ENCODE results near the gene MAP3K7CL. TPM values are rescaled to one million over a fixed set of nuclear protein-coding genes. Genes with fewer than 3 reads are reported as not detected.

MAP3K7CL gene
- total RNA-seq, 1 donor from 2014 or later: 67.3 TPM

- no peak overlapping the region for H3K9ac ChIP-seq (ENCODE audit: low read length)
Observed at GRCh38 chr21:29177800-29178199, 47.4 kb downstream of the MAP3K7CL start.

GRCh38 chr21:29178926-29179325 lies 48.5 kb downstream of the MAP3K7CL start:
- no peak overlapping the region for H3K27ac ChIP-seq (ENCODE audit: low read depth, low read length)
- no peaks in the 10 kb centered on the region for H4K20me1 ChIP-seq (ENCODE audit: insufficient read depth, low read length)
- H3K27me3 ChIP-seq (ENCODE audit: insufficient read depth, low read length): no peaks in the 10 kb centered on the region
- FAIRE-seq (no peak), DNase-seq (ENCODE audit: low read depth) (no peak)
- H3K27ac Mint-ChIP-seq (ENCODE audit: unreplicated experiment): no peak overlapping the region
- peaks cover 26% of the 10 kb centered on the region for H3K4me1 ChIP-seq (ENCODE audit: insufficient read depth, low read length)
- H3K27me3 Mint-ChIP-seq (ENCODE audit: low read depth, unreplicated experiment): no peaks in the 10 kb centered on the region
- peaks cover 2% of the 10 kb centered on the region for H3K36me3 ChIP-seq (ENCODE audit: insufficient read depth, low read length)
- TF ChIP-seq, protein P1, sequence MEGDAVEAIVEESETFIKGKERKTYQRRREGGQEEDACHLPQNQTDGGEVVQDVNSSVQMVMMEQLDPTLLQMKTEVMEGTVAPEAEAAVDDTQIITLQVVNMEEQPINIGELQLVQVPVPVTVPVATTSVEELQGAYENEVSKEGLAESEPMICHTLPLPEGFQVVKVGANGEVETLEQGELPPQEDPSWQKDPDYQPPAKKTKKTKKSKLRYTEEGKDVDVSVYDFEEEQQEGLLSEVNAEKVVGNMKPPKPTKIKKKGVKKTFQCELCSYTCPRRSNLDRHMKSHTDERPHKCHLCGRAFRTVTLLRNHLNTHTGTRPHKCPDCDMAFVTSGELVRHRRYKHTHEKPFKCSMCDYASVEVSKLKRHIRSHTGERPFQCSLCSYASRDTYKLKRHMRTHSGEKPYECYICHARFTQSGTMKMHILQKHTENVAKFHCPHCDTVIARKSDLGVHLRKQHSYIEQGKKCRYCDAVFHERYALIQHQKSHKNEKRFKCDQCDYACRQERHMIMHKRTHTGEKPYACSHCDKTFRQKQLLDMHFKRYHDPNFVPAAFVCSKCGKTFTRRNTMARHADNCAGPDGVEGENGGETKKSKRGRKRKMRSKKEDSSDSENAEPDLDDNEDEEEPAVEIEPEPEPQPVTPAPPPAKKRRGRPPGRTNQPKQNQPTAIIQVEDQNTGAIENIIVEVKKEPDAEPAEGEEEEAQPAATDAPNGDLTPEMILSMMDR (IDR thresholded peaks at IDR 0.05; ENCODE audit: insufficient read depth, low read depth, low read length): no peak
- no peak overlapping the region for H3K4me3 ChIP-seq (ENCODE audit: insufficient read depth, low read depth, low read length)
- H3K79me2 ChIP-seq (ENCODE audit: insufficient read depth, low read length): peaks cover 1% of the 10 kb centered on the region
- no peak overlapping the region for H3K9ac ChIP-seq (ENCODE audit: low read length)
- H3K9me3 Mint-ChIP-seq (ENCODE audit: unreplicated experiment): no peaks in the 10 kb centered on the region
- H2AFZ ChIP-seq (ENCODE audit: low read depth, low read length): no peak overlapping the region
- no peaks in the 10 kb centered on the region for H3K9me3 ChIP-seq (ENCODE audit: insufficient read depth, low read depth, low read length)
- H3K4me1 Mint-ChIP-seq (ENCODE audit: low read depth, unreplicated experiment): peaks cover 34% of the 10 kb centered on the region
- H3K4me3 Mint-ChIP-seq (ENCODE audit: unreplicated experiment): no peak overlapping the region
- peaks cover 11% of the 10 kb centered on the region for H3K36me3 Mint-ChIP-seq (ENCODE audit: low read depth, unreplicated experiment)
- no peak overlapping the region for H3K4me2 ChIP-seq (ENCODE audit: low read length)

More at GRCh38 chr21:29177800-29178199, 47.4 kb downstream of the MAP3K7CL start:
- Histone ChIP-seq H4K20me1 (ENCODE audit: insufficient read depth, low read length) (no peaks in the 10 kb centered on the region), H3K36me3 (ENCODE audit: insufficient read depth, low read length) (peaks cover 5% of the 10 kb centered on the region), H3K4me1 (ENCODE audit: insufficient read depth, low read length) (peaks cover 20% of the 10 kb centered on the region), H3K9me3 (ENCODE audit: insufficient read depth, low read depth, low read length) (no peaks in the 10 kb centered on the region), H3K79me2 (ENCODE audit: insufficient read depth, low read length) (no peaks in the 10 kb centered on the region), H3K4me3 (ENCODE audit: insufficient read depth, low read depth, low read length) (no peak overlapping the region), H3K27ac (ENCODE audit: low read depth, low read length) (no peak overlapping the region), H2AFZ (ENCODE audit: low read depth, low read length) (no peak overlapping the region), H3K4me2 (ENCODE audit: low read length) (no peak overlapping the region), H3K27me3 (ENCODE audit: insufficient read depth, low read length) (no peaks in the 10 kb centered on the region)
- no peaks in the 10 kb centered on the region for H3K27me3 Mint-ChIP-seq (ENCODE audit: low read depth, unreplicated experiment)
- TF ChIP-seq, protein P1 (IDR thresholded peaks at IDR 0.05; ENCODE audit: insufficient read depth, low read depth, low read length): no peak
- TF ChIP-seq EZH2 (IDR thresholded peaks at IDR 0.05; ENCODE audit: insufficient read depth, low read length): no peak
- FAIRE-seq: no peak
- H3K4me3 Mint-ChIP-seq (ENCODE audit: unreplicated experiment): no peak overlapping the region
- H3K9me3 Mint-ChIP-seq (ENCODE audit: unreplicated experiment): no peaks in the 10 kb centered on the region
- DNase-seq (ENCODE audit: low read depth): no peak
- H3K36me3 Mint-ChIP-seq (ENCODE audit: low read depth, unreplicated experiment): peaks cover 11% of the 10 kb centered on the region
- peaks cover 28% of the 10 kb centered on the region for H3K4me1 Mint-ChIP-seq (ENCODE audit: low read depth, unreplicated experiment)
- no peak overlapping the region for H3K27ac Mint-ChIP-seq (ENCODE audit: unreplicated experiment)

DNA sequence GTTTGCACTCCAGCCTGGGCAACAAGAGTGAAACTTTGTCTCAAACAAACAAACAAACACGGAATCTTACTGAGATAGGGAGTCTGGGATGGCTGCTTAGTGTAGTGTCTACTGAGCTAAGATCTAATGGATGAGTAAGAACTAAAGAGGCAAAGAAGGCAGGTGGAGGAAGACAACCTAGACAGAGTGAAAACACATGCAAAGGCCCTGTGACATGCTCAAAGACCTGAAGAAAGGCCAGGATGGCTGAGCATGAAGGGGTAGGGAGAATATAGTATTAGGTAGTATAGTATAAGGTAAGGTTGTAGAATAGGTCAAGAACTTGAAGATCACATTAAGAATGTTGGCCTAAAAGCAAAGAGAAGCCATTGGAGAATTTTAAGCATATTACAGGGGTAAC lies 49.1 kb downstream of the MAP3K7CL start:
- Histone ChIP-seq H3K9me3 (ENCODE audit: insufficient read depth, low read depth, low read length) (no peaks in the 10 kb centered on the region), H3K4me2 (ENCODE audit: low read length) (no peak overlapping the region), H2AFZ (ENCODE audit: low read depth, low read length) (no peak overlapping the region), H3K27ac (ENCODE audit: low read depth, low read length) (no peak overlapping the region), H3K4me3 (ENCODE audit: insufficient read depth, low read depth, low read length) (no peak overlapping the region), H3K36me3 (ENCODE audit: insufficient read depth, low read length) (no peaks in the 10 kb centered on the region), H3K4me1 (ENCODE audit: insufficient read depth, low read length) (peaks cover 24% of the 10 kb centered on the region), H3K27me3 (ENCODE audit: insufficient read depth, low read length) (no peaks in the 10 kb centered on the region), H4K20me1 (ENCODE audit: insufficient read depth, low read length) (no peaks in the 10 kb centered on the region), H3K79me2 (ENCODE audit: insufficient read depth, low read length) (peaks cover 4% of the 10 kb centered on the region), H3K9ac (ENCODE audit: low read length) (no peak overlapping the region)
- no peak overlapping the region for H3K4me3 Mint-ChIP-seq (ENCODE audit: unreplicated experiment)
- TF ChIP-seq, protein P1 (IDR thresholded peaks at IDR 0.05; ENCODE audit: insufficient read depth, low read depth, low read length): no peak
- no peak for TF ChIP-seq EZH2 (IDR thresholded peaks at IDR 0.05; ENCODE audit: insufficient read depth, low read length)
- H3K36me3 Mint-ChIP-seq (ENCODE audit: low read depth, unreplicated experiment): peaks cover 8% of the 10 kb centered on the region
- H3K9me3 Mint-ChIP-seq (ENCODE audit: unreplicated experiment): no peaks in the 10 kb centered on the region
- no peaks in the 10 kb centered on the region for H3K27me3 Mint-ChIP-seq (ENCODE audit: low read depth, unreplicated experiment)
- FAIRE-seq (no peak), DNase-seq (ENCODE audit: low read depth) (no peak)
- peaks cover 38% of the 10 kb centered on the region for H3K4me1 Mint-ChIP-seq (ENCODE audit: low read depth, unreplicated experiment)
- H3K27ac Mint-ChIP-seq (ENCODE audit: unreplicated experiment): no peak overlapping the region
